ENCODE measurements around the gene C17orf100. TPM values are rescaled to one million over a fixed set of nuclear protein-coding genes. Genes with fewer than 3 reads are reported as not detected.

The C17orf100 gene
- total and polyA plus RNA-seq, 4 donors = 0.56 to 33.2 (median 2.7) TPM

DNA sequence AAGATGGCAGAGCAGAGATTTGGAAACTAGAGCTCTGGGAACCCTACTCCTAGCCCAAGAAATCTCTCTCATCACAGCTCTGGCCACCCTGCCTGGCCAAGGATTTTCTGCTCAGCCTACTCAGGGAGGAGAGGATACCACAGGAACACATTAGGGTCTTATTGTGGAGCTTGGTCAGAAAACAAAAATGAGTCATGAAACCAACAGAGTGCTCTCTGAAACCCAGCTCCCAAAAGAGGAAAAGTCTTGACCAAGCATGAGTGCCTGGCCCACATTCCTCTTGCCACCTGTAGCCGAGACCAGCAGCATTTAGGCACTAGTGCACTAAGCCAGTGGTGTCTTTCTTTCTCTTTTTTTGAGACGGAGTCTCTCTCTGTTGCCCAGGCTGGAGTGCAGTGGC is 43.5 kb downstream of the C17orf100 start:
- TF ChIP-seq FOXA1 (IDR thresholded peaks at IDR 0.05) (no peak), RXRA (IDR thresholded peaks at IDR 0.05) (no peak), TAF1 (conservative IDR thresholded peaks at IDR 0.05) (no peak), EGR1 (IDR thresholded peaks at IDR 0.05; ENCODE audit: low read depth in 2 of 2) (no peak), YY1 (IDR thresholded peaks at IDR 0.05) (no peak), HNF4G (IDR thresholded peaks at IDR 0.05) (no peak), GABPA (IDR thresholded peaks at IDR 0.05 in 1 of 2, conservative IDR thresholded peaks at IDR 0.05 in 1 of 2) (no peak), RAD21 (IDR thresholded peaks at IDR 0.05) (no peak), SP1 (IDR thresholded peaks at IDR 0.05) (no peak), JUND (IDR thresholded peaks at IDR 0.05) (no peak), FOXA2 (IDR thresholded peaks at IDR 0.05) (no peak), NR2F2 (IDR thresholded peaks at IDR 0.05) (no peak), HNF4A (conservative IDR thresholded peaks at IDR 0.05) (no peak)
- TF ChIP-seq, protein P1, sequence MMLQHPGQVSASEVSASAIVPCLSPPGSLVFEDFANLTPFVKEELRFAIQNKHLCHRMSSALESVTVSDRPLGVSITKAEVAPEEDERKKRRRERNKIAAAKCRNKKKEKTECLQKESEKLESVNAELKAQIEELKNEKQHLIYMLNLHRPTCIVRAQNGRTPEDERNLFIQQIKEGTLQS (IDR thresholded peaks at IDR 0.05) = no peak
- TF ChIP-seq, protein P2, sequence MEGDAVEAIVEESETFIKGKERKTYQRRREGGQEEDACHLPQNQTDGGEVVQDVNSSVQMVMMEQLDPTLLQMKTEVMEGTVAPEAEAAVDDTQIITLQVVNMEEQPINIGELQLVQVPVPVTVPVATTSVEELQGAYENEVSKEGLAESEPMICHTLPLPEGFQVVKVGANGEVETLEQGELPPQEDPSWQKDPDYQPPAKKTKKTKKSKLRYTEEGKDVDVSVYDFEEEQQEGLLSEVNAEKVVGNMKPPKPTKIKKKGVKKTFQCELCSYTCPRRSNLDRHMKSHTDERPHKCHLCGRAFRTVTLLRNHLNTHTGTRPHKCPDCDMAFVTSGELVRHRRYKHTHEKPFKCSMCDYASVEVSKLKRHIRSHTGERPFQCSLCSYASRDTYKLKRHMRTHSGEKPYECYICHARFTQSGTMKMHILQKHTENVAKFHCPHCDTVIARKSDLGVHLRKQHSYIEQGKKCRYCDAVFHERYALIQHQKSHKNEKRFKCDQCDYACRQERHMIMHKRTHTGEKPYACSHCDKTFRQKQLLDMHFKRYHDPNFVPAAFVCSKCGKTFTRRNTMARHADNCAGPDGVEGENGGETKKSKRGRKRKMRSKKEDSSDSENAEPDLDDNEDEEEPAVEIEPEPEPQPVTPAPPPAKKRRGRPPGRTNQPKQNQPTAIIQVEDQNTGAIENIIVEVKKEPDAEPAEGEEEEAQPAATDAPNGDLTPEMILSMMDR (IDR thresholded peaks at IDR 0.05; ENCODE audit: low read depth, low read length, missing input control) = no peak
- TF ChIP-seq, protein P3, sequence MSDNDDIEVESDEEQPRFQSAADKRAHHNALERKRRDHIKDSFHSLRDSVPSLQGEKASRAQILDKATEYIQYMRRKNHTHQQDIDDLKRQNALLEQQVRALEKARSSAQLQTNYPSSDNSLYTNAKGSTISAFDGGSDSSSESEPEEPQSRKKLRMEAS (IDR thresholded peaks at IDR 0.05) = no peak
- TF ChIP-seq, protein P4, sequence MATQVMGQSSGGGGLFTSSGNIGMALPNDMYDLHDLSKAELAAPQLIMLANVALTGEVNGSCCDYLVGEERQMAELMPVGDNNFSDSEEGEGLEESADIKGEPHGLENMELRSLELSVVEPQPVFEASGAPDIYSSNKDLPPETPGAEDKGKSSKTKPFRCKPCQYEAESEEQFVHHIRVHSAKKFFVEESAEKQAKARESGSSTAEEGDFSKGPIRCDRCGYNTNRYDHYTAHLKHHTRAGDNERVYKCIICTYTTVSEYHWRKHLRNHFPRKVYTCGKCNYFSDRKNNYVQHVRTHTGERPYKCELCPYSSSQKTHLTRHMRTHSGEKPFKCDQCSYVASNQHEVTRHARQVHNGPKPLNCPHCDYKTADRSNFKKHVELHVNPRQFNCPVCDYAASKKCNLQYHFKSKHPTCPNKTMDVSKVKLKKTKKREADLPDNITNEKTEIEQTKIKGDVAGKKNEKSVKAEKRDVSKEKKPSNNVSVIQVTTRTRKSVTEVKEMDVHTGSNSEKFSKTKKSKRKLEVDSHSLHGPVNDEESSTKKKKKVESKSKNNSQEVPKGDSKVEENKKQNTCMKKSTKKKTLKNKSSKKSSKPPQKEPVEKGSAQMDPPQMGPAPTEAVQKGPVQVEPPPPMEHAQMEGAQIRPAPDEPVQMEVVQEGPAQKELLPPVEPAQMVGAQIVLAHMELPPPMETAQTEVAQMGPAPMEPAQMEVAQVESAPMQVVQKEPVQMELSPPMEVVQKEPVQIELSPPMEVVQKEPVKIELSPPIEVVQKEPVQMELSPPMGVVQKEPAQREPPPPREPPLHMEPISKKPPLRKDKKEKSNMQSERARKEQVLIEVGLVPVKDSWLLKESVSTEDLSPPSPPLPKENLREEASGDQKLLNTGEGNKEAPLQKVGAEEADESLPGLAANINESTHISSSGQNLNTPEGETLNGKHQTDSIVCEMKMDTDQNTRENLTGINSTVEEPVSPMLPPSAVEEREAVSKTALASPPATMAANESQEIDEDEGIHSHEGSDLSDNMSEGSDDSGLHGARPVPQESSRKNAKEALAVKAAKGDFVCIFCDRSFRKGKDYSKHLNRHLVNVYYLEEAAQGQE (IDR thresholded peaks at IDR 0.05) = no peak
- TF ChIP-seq, protein P5, sequence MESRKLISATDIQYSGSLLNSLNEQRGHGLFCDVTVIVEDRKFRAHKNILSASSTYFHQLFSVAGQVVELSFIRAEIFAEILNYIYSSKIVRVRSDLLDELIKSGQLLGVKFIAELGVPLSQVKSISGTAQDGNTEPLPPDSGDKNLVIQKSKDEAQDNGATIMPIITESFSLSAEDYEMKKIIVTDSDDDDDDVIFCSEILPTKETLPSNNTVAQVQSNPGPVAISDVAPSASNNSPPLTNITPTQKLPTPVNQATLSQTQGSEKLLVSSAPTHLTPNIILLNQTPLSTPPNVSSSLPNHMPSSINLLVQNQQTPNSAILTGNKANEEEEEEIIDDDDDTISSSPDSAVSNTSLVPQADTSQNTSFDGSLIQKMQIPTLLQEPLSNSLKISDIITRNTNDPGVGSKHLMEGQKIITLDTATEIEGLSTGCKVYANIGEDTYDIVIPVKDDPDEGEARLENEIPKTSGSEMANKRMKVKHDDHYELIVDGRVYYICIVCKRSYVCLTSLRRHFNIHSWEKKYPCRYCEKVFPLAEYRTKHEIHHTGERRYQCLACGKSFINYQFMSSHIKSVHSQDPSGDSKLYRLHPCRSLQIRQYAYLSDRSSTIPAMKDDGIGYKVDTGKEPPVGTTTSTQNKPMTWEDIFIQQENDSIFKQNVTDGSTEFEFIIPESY (IDR thresholded peaks at IDR 0.05) = no peak
- Histone ChIP-seq H3K4me1 (ENCODE audit: control insufficient read depth in 4 of 4, insufficient read depth in 4 of 4, low read length in 3 of 4) (peaks cover 5 to 28% (median 15%) of the 10 kb centered on the region in 4 donors), H3K9ac (ENCODE audit: low read depth in 1 of 2, low read length in 2 of 2) (no peak overlapping the region), H3K36me3 (ENCODE audit: control insufficient read depth in 4 of 4, insufficient read depth in 3 of 4, low read depth in 1 of 4, low read length in 3 of 4) (peaks cover 8 to 74% (median 62%) of the 10 kb centered on the region in 4 donors), H3K27me3 (ENCODE audit: control insufficient read depth in 4 of 4, insufficient read depth in 4 of 4, low read length in 3 of 4) (no peaks in the 10 kb centered on the region), H3K9me3 (ENCODE audit: control insufficient read depth in 4 of 4, low read length in 3 of 4) (no peaks in the 10 kb centered on the region), H3K27ac (ENCODE audit: low read depth in 1 of 2, low read length in 2 of 2) (no peak overlapping the region), H3K4me3 (ENCODE audit: low read depth in 1 of 3, low read length in 3 of 3) (no peak overlapping the region)
- 95% methylated on average over 2 of the region's 2 CpGs for WGBS
- DNase-seq (ENCODE audit: low spot score) = no peak
